COR-L47 (cell line): ENCODE measurements around the gene CSNK2B.
A peak's percentile ranks its signal among the peaks of the same experiment; 100 is the strongest.

Experiments used
- DNase-seq: peaks from one replicate; lab custom pipeline; 2025; lab: John Stamatoyannopoulos, UW

Gene CSNK2B

GRCh38 chr6:31660381-31661261, 5.3 kb upstream of the CSNK2B start, which contains the start of gene C6orf47:
Gene C6orf47, minus strand, starts transcription at chr6:31660778. Its CDS starts 831 bp downstream, at chr6:31659947.
- DNase-seq, result peak; percentile 74

DNA sequence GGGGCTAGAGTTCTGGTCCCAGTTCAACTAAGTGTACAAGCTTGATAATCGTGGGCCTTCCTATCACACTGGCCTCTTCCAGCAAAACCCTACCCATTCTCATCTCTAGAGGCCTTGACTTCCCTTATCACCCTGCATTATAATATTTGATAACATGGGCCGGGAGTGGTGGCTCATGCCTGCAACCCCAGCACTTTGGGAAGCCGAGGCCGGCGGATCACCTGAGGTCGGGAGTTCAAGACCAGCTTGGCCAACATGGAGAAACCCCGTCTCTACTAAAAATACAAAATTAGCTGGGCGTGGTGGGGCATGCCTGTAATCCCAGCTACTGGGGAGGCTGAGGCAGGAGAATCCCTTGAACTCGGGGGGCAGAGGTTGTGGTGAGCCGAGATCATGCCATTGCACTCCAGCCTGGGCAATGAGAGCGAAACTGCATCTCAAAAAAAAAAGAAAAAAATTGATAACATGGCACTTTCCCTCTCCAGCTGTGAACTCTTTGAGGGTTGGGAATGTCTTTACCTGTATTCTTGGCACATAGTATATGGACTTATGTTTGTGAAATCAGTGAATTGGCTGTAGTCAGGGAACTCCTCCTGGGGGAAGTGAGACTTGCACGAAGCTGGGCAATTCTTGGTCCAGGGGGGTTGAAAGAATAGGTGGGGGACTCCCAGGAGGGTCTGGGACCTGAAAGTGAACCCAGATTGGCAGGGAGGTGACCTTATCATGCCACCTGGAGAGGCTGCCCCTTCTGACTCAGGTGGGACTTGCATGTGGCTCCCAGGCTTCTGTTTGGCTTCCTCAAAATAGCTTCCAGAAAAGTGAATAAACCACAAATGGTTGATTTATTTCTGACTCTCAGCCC, 4.4 kb upstream of the CSNK2B start:
- DNase-seq, result no peak

DNA sequence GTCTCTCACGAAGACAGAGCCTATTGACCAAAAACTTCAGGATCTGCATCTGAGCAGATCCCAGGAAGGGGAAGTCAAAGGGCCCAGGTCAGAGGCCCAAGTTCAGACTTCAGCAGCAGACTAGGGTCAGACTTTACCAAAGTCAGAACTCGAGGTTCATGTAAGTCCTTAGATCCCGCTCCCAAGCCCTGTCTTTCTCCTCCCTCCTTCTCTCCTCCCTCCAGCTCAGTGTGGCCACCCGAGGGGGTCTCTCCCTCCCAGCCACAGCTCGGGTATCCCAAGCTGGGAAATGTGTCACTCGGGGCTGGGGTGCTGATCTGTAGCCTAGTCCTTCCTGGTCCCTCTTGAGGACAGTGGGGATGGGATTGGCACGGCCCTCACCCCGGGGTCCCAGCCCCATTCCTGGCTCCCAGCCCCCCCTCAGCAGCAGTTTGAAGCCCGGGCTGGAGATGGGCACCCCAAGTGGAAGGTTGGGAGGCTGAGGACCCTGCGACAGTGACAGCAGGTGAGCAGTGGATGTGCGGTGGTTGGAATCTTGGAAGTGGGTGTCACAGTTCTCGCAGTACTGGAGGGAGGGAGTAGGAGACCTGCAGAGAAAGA, 3.7 kb upstream of the CSNK2B start:
- no peak for DNase-seq

GRCh38 chr6:31663126-31663960, 2.5 kb upstream of the CSNK2B start:
- DNase-seq, result no peak

GRCh38 chr6:31663961-31664789, 1.7 kb upstream of the CSNK2B start:
- no peak for DNase-seq

GRCh38 chr6:31664790-31665500, 935 bp upstream of the CSNK2B start, which contains the start of gene GPANK1:
Gene GPANK1, minus strand, starts transcription at chr6:31664997. Its CDS starts 519 bp downstream, at chr6:31664478.
- DNase-seq, result peak; percentile 90

DNA sequence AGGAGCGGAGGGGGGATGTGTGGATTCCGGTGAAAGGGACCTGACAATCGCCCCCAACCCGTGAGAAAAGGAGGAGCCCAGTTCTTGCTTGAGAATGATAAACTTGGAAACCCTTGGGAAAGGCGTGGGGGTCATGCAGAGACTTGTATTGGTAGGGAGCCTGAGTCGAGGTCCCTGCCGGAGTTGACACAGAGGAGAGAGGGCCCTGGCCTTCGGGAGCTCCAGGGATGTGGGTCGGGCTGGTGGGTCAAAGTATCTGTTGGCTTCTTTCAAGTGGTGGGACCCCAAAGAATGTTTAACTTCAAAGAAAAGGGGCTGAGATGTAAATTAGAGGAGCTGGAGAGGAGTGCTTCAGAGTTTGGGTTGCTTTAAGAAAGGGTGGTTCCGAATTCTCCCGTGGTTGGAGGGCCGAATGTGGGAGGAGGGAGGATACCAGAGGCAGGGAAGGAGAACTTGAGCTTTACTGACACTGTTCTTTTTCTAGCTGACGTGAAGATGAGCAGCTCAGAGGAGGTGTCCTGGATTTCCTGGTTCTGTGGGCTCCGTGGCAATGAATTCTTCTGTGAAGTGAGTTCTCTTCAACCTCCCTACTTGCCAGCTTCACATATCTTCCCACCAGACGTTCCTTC, 571 bp downstream of the CSNK2B start:
- no peak for DNase-seq

- DNase-seq, result no peak
Measured at GRCh38 chr6:31669676-31670075, 3.8 kb downstream of the CSNK2B start, which contains the start of gene LY6G5B. Gene LY6G5B, plus strand, starts transcription at chr6:31669976. Its CDS starts 975 bp downstream, at chr6:31670951.

GRCh38 chr6:31676322-31676903, 10.5 kb downstream of the CSNK2B start:
- DNase-seq, result no peak

DNA sequence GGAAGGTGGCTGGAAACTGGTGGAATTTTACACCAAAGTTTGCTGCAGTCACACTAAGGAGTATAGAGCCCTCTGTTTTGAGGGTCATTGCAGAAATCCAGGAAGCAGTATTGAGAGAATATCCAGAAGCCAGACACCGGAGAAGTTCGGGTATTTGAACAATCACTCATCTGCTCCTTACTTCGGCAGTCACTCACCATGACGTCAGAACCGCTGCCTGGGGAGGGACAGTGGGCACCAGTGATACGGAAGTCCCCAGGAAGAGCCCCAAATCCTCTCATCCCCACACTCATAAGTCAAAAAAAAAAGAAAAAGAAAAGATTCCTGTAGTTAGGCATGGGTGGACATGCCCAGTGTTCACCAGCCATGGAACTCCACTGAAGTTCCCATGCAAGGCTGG, 11.0 kb downstream of the CSNK2B start:
- DNase-seq, result no peak

GRCh38 chr6:31677955-31678354, 12.1 kb downstream of the CSNK2B start:
- no peak for DNase-seq

- DNase-seq, result peak; percentile 81
Measured at GRCh38 chr6:31680226-31681134, 14.6 kb downstream of the CSNK2B start, which contains the start of gene LY6G5C. Gene LY6G5C, minus strand, starts transcription at chr6:31681067. Its CDS starts 694 bp downstream, at chr6:31680373.

GRCh38 chr6:31681135-31681671, 15.3 kb downstream of the CSNK2B start:
- peak; percentile 60 for DNase-seq

DNA sequence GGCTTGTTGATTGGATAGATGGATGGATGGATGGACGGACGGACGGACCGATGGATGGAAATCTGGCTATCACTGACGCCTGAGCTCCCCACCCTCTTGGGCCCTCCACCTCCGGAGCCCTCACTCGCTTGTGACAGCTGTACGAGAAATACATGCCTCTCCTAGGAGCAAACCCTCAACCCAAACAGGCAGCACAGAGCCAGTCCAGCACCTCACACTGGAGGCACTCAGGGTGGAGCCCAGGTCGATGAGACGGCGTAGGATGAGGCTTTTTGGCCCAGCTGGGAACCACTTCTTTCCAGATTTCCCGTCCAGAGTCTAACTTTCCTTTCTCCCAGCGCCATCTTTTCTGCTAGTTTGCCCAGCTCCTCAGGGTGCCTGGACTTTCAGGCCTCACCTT, 17.7 kb downstream of the CSNK2B start:
- DNase-seq, result no peak

DNA sequence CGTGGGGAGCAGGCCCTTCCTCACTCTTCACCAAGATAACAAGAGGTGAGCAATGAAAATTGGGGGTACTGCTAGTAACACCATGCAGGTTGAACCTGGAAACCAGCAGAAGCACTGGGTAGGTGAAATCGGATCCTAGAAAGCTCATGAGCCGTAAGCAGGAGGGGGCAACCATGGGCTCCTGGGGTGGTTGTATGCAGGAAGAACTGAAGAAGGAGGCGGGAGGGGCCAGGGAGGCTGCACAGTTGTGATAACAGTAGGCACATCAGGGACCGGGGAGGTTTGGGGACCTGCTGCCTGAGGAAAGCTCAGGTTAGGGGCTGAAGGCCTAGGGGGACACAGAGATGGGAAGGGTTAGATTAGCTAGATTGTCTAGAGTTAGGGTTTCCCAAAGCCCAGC, 20.6 kb downstream of the CSNK2B start:
- DNase-seq, result no peak

DNA sequence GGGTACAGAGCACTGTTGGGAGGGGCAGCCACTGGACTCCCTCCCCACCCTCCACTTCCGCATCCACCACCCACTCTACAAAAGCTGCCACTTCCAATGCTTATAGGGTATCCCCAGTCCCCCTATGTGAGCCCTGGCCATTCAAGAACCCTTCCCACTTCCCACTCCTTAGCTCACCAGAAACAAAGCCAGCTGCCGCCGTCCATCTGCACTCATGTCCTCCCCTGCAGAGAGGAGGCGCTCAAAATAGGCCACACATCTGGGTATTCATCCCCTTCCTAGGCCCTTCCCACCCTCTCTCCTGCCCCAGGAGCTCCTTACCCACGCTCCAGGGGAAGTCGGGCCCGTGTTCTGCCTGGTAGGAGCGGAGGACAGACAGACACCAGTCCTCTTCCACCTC, 21.4 kb downstream of the CSNK2B start:
- DNase-seq, result no peak
